Measurements from ENCODE around the gene STIP1.

Gene STIP1

DNA sequence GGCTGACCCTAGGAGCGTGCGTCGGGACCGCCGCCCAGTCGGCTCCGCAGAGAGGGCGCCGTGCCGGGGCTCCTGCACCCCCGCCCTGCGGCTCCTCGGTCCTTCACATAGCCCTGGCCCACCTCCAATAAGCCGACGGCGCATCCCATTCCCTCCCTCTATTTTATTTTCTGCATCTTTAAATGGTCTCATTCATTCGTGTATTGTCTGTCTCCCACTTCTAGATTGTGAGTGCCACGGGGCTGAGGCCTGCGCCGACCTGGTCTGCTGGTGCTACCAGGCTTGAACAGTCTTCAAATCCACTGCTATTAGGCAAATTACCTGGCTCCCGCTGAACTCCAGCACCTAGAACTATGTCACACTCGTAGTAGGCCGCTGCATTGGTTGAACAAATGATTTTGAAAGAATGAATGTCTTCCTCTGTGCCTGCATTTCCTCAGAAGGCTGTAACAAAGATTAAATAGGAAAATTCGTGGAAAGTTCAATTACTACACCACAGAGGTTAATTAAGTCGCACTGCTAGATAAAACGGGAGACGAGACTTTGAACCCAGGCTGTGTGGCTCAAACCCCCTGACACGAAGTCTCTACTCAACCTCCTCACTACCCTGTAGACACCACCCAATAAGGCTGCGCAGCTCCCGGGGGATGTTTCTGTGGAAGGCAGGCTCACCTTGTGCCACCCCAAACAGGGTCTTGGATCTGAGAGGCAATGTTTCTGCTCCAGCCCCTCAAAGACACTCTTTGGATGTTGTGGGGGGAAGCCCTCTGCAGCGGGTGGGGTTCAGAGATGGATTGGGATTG lies 62.0 kb downstream of the STIP1 start:
- H3K27ac ChIP-seq (ENCODE audit: low read depth, low read length, poor library complexity, severe bottlenecking): peak overlapping the region; percentile 80
- H2AFZ ChIP-seq (ENCODE audit: low read length): peak overlapping the region; percentile 49; the same call in 1 of the 2 replicates
- no peaks in the 10 kb centered on the region for H3K9me3 ChIP-seq (ENCODE audit: low read length)
- TF ChIP-seq, protein P1, sequence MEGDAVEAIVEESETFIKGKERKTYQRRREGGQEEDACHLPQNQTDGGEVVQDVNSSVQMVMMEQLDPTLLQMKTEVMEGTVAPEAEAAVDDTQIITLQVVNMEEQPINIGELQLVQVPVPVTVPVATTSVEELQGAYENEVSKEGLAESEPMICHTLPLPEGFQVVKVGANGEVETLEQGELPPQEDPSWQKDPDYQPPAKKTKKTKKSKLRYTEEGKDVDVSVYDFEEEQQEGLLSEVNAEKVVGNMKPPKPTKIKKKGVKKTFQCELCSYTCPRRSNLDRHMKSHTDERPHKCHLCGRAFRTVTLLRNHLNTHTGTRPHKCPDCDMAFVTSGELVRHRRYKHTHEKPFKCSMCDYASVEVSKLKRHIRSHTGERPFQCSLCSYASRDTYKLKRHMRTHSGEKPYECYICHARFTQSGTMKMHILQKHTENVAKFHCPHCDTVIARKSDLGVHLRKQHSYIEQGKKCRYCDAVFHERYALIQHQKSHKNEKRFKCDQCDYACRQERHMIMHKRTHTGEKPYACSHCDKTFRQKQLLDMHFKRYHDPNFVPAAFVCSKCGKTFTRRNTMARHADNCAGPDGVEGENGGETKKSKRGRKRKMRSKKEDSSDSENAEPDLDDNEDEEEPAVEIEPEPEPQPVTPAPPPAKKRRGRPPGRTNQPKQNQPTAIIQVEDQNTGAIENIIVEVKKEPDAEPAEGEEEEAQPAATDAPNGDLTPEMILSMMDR (IDR thresholded peaks at IDR 0.05; ENCODE audit: low read length): no peak
- TF ChIP-seq EZH2 (IDR thresholded peaks at IDR 0.05; ENCODE audit: borderline replicate concordance, low read length): no peak
- H3K79me2 ChIP-seq (ENCODE audit: insufficient read depth, low read length): no peaks in the 10 kb centered on the region; the same call in 1 of the 2 replicates
- no peaks in the 10 kb centered on the region for H4K20me1 ChIP-seq (ENCODE audit: insufficient read depth, low read length)
- H3K36me3 ChIP-seq (ENCODE audit: insufficient read depth, low read length): peaks cover 20% of the 10 kb centered on the region; the same call in 1 of the 2 replicates
- H3K9ac ChIP-seq (ENCODE audit: low read length): peak overlapping the region; percentile 78
- H3K4me2 ChIP-seq (ENCODE audit: low read length): peak overlapping the region; percentile 95
- H3K4me1 ChIP-seq (ENCODE audit: insufficient read depth, low read length, severe bottlenecking): peaks cover 58% of the 10 kb centered on the region
- no peaks in the 10 kb centered on the region for H3K27me3 ChIP-seq (ENCODE audit: insufficient read depth, low read length)
- 0 out of 2 replicates have a peak, but pooled peaks cover 3% of the 10 kb centered on the region for H3F3A ChIP-seq (ENCODE audit: insufficient read depth, low read length)
- H3K4me3 ChIP-seq (ENCODE audit: low read depth, low read length, poor library complexity, severe bottlenecking): peak overlapping the region; percentile 70
- H3K9me2 ChIP-seq (ENCODE audit: low read depth, low read length): no peaks in the 10 kb centered on the region

DNA sequence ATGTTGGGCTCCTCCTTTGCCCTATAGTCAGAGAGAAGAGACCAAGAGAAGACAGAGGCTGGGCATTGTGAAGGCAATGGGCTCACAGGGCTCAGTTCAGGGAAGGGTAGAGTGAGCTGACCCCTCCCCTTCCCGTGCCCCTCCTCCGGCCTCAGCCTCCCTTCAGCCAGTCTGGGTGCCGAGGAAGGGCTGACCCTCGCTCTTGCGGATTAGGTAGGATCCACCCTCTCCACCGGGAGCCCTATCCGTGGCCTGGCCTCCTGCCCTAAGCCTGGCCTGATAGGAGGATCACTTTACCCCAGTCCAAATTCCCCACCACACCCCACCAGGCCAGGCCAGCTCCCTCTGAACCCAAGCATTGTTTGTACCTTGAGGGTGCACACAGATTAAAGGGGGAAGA lies 62.6 kb downstream of the STIP1 start:
- no peaks in the 10 kb centered on the region for H3K9me2 ChIP-seq (ENCODE audit: low read depth, low read length)
- peaks cover 56% of the 10 kb centered on the region for H3K4me1 ChIP-seq (ENCODE audit: insufficient read depth, low read length, severe bottlenecking)
- no peaks in the 10 kb centered on the region for H3K27me3 ChIP-seq (ENCODE audit: insufficient read depth, low read length)
- TF ChIP-seq EZH2 (IDR thresholded peaks at IDR 0.05; ENCODE audit: borderline replicate concordance, low read length): no peak
- TF ChIP-seq, protein P1 (IDR thresholded peaks at IDR 0.05; ENCODE audit: low read length): no peak
- no peaks in the 10 kb centered on the region for H3K9me3 ChIP-seq (ENCODE audit: low read length)
- no peak overlapping the region for H2AFZ ChIP-seq (ENCODE audit: low read length)
- H3K4me3 ChIP-seq (ENCODE audit: low read depth, low read length, poor library complexity, severe bottlenecking): no peak overlapping the region
- H3K9ac ChIP-seq (ENCODE audit: low read length): no peak overlapping the region
- peaks cover 13% of the 10 kb centered on the region; the same call in 1 of the 2 replicates for H3K36me3 ChIP-seq (ENCODE audit: insufficient read depth, low read length)
- 0 out of 2 replicates have a peak, but pooled peaks cover 3% of the 10 kb centered on the region for H3F3A ChIP-seq (ENCODE audit: insufficient read depth, low read length)
- no peak overlapping the region for H3K27ac ChIP-seq (ENCODE audit: low read depth, low read length, poor library complexity, severe bottlenecking)
- no peaks in the 10 kb centered on the region; the same call in 1 of the 2 replicates for H3K79me2 ChIP-seq (ENCODE audit: insufficient read depth, low read length)
- no peaks in the 10 kb centered on the region for H4K20me1 ChIP-seq (ENCODE audit: insufficient read depth, low read length)
- no peak overlapping the region for H3K4me2 ChIP-seq (ENCODE audit: low read length)

DNA sequence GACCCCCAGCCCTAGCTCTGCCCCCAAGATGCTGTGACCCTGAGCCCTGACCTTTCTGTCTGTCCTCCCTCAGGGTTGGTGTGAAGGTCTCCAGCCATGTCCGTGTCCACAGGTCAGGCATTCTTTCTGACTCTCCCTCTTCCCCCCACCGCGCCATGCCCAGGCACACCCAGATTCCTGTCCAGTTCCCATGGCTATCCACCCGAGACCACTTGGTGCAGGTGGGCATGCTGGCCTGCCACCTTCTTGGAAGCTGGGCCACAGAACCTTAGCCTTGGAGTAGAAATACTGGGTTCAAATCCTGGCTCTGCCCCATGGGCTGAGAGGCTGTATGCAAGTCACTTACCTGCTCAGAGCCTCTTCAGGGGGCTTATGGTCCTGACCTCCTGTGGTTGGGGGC lies 63.1 kb downstream of the STIP1 start:
- Histone ChIP-seq H3K9me3 (ENCODE audit: low read length) (no peaks in the 10 kb centered on the region), H3K27ac (ENCODE audit: low read depth, low read length, poor library complexity, severe bottlenecking) (no peak overlapping the region), H4K20me1 (ENCODE audit: insufficient read depth, low read length) (no peaks in the 10 kb centered on the region), H3K4me3 (ENCODE audit: low read depth, low read length, poor library complexity, severe bottlenecking) (no peak overlapping the region), H3K9ac (ENCODE audit: low read length) (no peak overlapping the region), H3F3A (ENCODE audit: insufficient read depth, low read length) (0 out of 2 replicates have a peak, but pooled peaks cover 3% of the 10 kb centered on the region), H3K36me3 (ENCODE audit: insufficient read depth, low read length) (peaks cover 9% of the 10 kb centered on the region; the same call in 1 of the 2 replicates), H3K79me2 (ENCODE audit: insufficient read depth, low read length) (no peaks in the 10 kb centered on the region; the same call in 1 of the 2 replicates), H3K4me1 (ENCODE audit: insufficient read depth, low read length, severe bottlenecking) (peaks cover 51% of the 10 kb centered on the region), H2AFZ (ENCODE audit: low read length) (no peak overlapping the region), H3K4me2 (ENCODE audit: low read length) (no peak overlapping the region), H3K27me3 (ENCODE audit: insufficient read depth, low read length) (no peaks in the 10 kb centered on the region), H3K9me2 (ENCODE audit: low read depth, low read length) (no peaks in the 10 kb centered on the region)
- no peak for TF ChIP-seq EZH2 (IDR thresholded peaks at IDR 0.05; ENCODE audit: borderline replicate concordance, low read length)
- TF ChIP-seq, protein P1 (IDR thresholded peaks at IDR 0.05; ENCODE audit: low read length): no peak

Measured in OCI-LY1 (cell line).